GM12878 (cell line): ENCODE data around the gene SULT6B1. TPM values are rescaled to one million over a fixed set of nuclear protein-coding genes. Genes with fewer than 3 reads are reported as not detected.

Experiments
- ATAC-seq: fragments of 200-7000 bp; cut with Tn5 transposase; 3 replicates; pipeline ENCODE4 v1.9.1; 2020; ENCODE audit warnings: mild to moderate bottlenecking, moderate library complexity
- BruUV-seq: library from RNA; stranded (reverse); fragments of 400-500 nt; replicated peaks from 2 replicates; lab custom pipeline; 2021; lab: Mats Ljungman, UMichigan
- CTCF ChIA-PET: fragments of 300-600 bp; sonication (Branson Sonifier 250); formaldehyde crosslinking; extraction: SDS; loops from one replicate; lab custom pipeline; 2021; ENCODE audit warnings: inconsistent platforms; lab: Yijun Ruan, JAX
- POLR2A ChIA-PET: fragments of 350-600 bp; formaldehyde crosslinking; extraction: SDS; loops from one replicate; lab custom pipeline; 2021; ENCODE audit warnings: inconsistent platforms; lab: Charles Lee
- RAD21 ChIA-PET: fragments of 300-600 bp; sonication (Branson Sonifier 250); formaldehyde crosslinking; loops from one replicate; lab custom pipeline; 2023; ENCODE audit warnings: antibody characterized with exemption; ENCODE audit not compliant: unreplicated experiment; lab: Charles Lee
- SMC1A ChIA-PET: fragments of 300-600 bp; sonication (Branson Sonifier 250); formaldehyde crosslinking; loops from one replicate; lab custom pipeline; 2023; ENCODE audit not compliant: unreplicated experiment, uncharacterized antibody; lab: Charles Lee
- DNase-seq: peaks from one replicate; pipeline ENCODE4 v3.0.0-alpha.2; 2011; ENCODE audit warnings: low read depth, low spot score
- FAIRE-seq: peaks from 3 replicates; lab custom pipeline; 2011; peaks lifted over from hg19 to GRCh38; lab: Jason Lieb, UNC
- H2AFZ ChIP-seq: 2 replicates; pipeline ENCODE4 v1.6.0; 2011; ENCODE audit warnings: low read depth, low read length, control low read depth; ENCODE audit not compliant: control insufficient read depth
- H3K27ac ChIP-seq: 2 replicates; pipeline ENCODE4 v1.5.1; 2011; ENCODE audit warnings: control low read depth; ENCODE audit not compliant: control insufficient read depth, insufficient read depth
- H3K27me3 ChIP-seq, 2 experiments: replicated peaks in 1 of 2; 2 replicates each; pipeline versions ENCODE4 v1.6.0 to v1.6.1; 2011; ENCODE audit warnings: low read length in 1 of 2; ENCODE audit not compliant: control insufficient read depth in 2 of 2, insufficient read depth in 2 of 2
- H3K36me3 ChIP-seq, 2 experiments: 2 replicates each; pipeline ENCODE4 v1.5.1; 2011; ENCODE audit warnings: low read length in 1 of 2; ENCODE audit not compliant: control insufficient read depth in 2 of 2, insufficient read depth in 2 of 2
- H3K4me1 ChIP-seq: 2 replicates; pipeline ENCODE4 v1.6.1; 2011; ENCODE audit warnings: mild to moderate bottlenecking, low read length, moderate library complexity, mixed read lengths; ENCODE audit not compliant: control insufficient read depth, insufficient read depth
- H3K4me2 ChIP-seq: 2 replicates; pipeline ENCODE4 v1.6.0; 2011; ENCODE audit warnings: control low read depth; ENCODE audit not compliant: control insufficient read depth, insufficient read depth
- H3K4me3 ChIP-seq: fragments of 200-600 bp; sonication (generic); 2 replicates; pipeline ENCODE4 v1.5.1; 2016
- H3K79me2 ChIP-seq: 2 replicates; pipeline ENCODE4 v1.6.0; 2011; ENCODE audit warnings: low read length; ENCODE audit not compliant: control insufficient read depth, insufficient read depth
- H3K9ac ChIP-seq: 2 replicates; pipeline ENCODE4 v1.8.0; 2011; ENCODE audit warnings: low read length, control low read depth, mixed read lengths; ENCODE audit not compliant: control insufficient read depth, insufficient read depth
- H3K9me3 ChIP-seq: replicated peaks from 3 replicates; pipeline ENCODE4 v1.5.1; 2011; ENCODE audit warnings: mild to moderate bottlenecking, low read length; ENCODE audit not compliant: control insufficient read depth, insufficient read depth
- H4K20me1 ChIP-seq: 2 replicates; pipeline ENCODE4 v1.6.0; 2011; ENCODE audit not compliant: control insufficient read depth, insufficient read depth
- ASH2L ChIP-seq: fragments of 300-600, 200-600 bp; sonication (generic); IDR thresholded peaks from 2 replicates; pipeline ENCODE4 v1.6.1; 2017; ENCODE audit warnings: low read depth, mild to moderate bottlenecking, borderline replicate concordance
- ATF3 ChIP-seq: IDR thresholded peaks from 2 replicates; pipeline ENCODE4 v1.6.1; 2011; ENCODE audit warnings: low read depth, mild to moderate bottlenecking, low read length, moderate library complexity, borderline replicate concordance; ENCODE audit errors: extremely low read depth
- CHD1 ChIP-seq: IDR thresholded peaks from 2 replicates; pipeline ENCODE4 v1.6.1; 2012; ENCODE audit warnings: low read depth, low read length, improper control_type of control experiment
- CREB1 ChIP-seq: IDR thresholded peaks from 2 replicates; pipeline ENCODE4 v1.6.1; 2012; ENCODE audit warnings: low read depth, mild to moderate bottlenecking, inconsistent platforms
- E4F1 ChIP-seq: fragments of 450-650 bp; IDR thresholded peaks from 2 replicates; pipeline ENCODE4 v1.6.1; 2018; ENCODE audit warnings: borderline replicate concordance, mild to moderate bottlenecking; ENCODE audit not compliant: partially characterized antibody
- EZH2 ChIP-seq: IDR thresholded peaks from 2 replicates; pipeline ENCODE4 v1.6.1; 2012; ENCODE audit warnings: low read depth, mild to moderate bottlenecking, control low read depth, inconsistent platforms, low read length, borderline replicate concordance; ENCODE audit not compliant: control insufficient read depth
- NKRF ChIP-seq: fragments of 450-650 bp; conservative IDR thresholded peaks from 2 replicates; pipeline ENCODE4 v1.6.1; 2017; ENCODE audit warnings: mild to moderate bottlenecking, moderate library complexity
- NR2F1 ChIP-seq: fragments of 450-650 bp; conservative IDR thresholded peaks from 2 replicates; pipeline ENCODE4 v1.6.1; 2017; ENCODE audit warnings: mild to moderate bottlenecking
- SP1 ChIP-seq: IDR thresholded peaks from one replicate; pipeline ENCODE4 v1.6.1; 2011; ENCODE audit warnings: low read depth, low read length
- SPI1 ChIP-seq: IDR thresholded peaks from 2 replicates; pipeline ENCODE4 v1.6.1; 2011; ENCODE audit warnings: low read depth, mild to moderate bottlenecking, low read length, moderate library complexity, borderline replicate concordance; ENCODE audit not compliant: insufficient read depth
- WRNIP1 ChIP-seq: IDR thresholded peaks from 2 replicates; pipeline ENCODE4 v1.6.1; 2011; ENCODE audit warnings: low read depth, low read length, improper control_type of control experiment, borderline replicate concordance
- WGBS: methylation state at CpG from one replicate; pipeline ENCODE4 v1.1.6; 2016; ENCODE audit warnings: low lambda C conversion rate; ENCODE audit not compliant: insufficient replicate concordance, insufficient coverage; ENCODE audit errors: missing lambda C conversion rate; 5-methylcytosine and 5-hydroxymethylcytosine counted together
- in situ Hi-C: fragments of 300-500 bp; cut with MboI; formaldehyde crosslinking; loops from 9 replicates; pipeline ENCODE4 v1.14.3; 2018; ENCODE audit warnings: mixed read lengths
- intact Hi-C: fragments of 100-400 bp; cut with micrococcal nuclease; formaldehyde crosslinking; loops from one replicate; pipeline ENCODE4 v1.14.2; 2022; ENCODE audit not compliant: unreplicated experiment
- polyA plus RNA-seq, 11 experiments: library from polyadenylated mRNA; depleted of rRNA in 4 of 11; unstranded in 6 of 11; stranded (reverse) in 5 of 11; fragments of >200 nt; fragmentation: Nextera tagmentation in 4 of 11; fragmentation: Illumina TruSeq in 1 of 11; extraction: Ambion mirVana in 4 of 11; extraction: Trizol in 1 of 11; gene quantifications; 1 replicate in 1 of 11; 2 replicates in 10 of 11; pipeline versions ENCODE4 v1.2.1 to v1.2.3, GENCODE V29; 2011 to 2016; ENCODE audit warnings: inconsistent platforms in 2 of 11, missing spikeins in 2 of 11, low read depth in 1 of 11
- total RNA-seq, 4 experiments: library from RNA; depleted of rRNA in 3 of 4; stranded (reverse); fragments of >200 nt in 3 of 4; fragmentation: Illumina TruSeq in 1 of 4; extraction: Trizol in 1 of 4; gene quantifications; 2 replicates each; pipeline versions ENCODE4 v1.2.1 to v1.2.3, GENCODE V29; 2013 to 2021

Gene SULT6B1
- total and polyA plus RNA-seq, 10 of the 15 experiments (the other 5 are each of a cell fraction or from before 2014, with no cell fraction given), result not detected

- Histone ChIP-seq H3K9ac (no peak overlapping the region), H3K4me1 (no peaks in the 10 kb centered on the region; the same call in 1 of the 2 replicates), H3K36me3 (peaks cover 7 to 23% of the 10 kb centered on the region in 2 experiments), H3K4me2 (no peak overlapping the region), H3K79me2 (peaks cover 4% of the 10 kb centered on the region), H3K4me3 (no peak overlapping the region), H4K20me1 (no peaks in the 10 kb centered on the region), H3K27ac (no peak overlapping the region), H3K9me3 (no peaks in the 10 kb centered on the region), H3K27me3 (no peaks in the 10 kb centered on the region), H2AFZ (no peak overlapping the region)
- SMC1A ChIA-PET, result interaction anchor here (0.6 to 1.1 kb wide), 2 partner anchors 18 to 1157 kb away, joined by 3 read pairs; no protein-coding TSS in a partner anchor
- RAD21 ChIA-PET, result no interaction called here
- CTCF ChIA-PET, result interaction anchor here (0.8 to 1.7 kb wide), 4 partner anchors 12 to 449 kb away, joined by 3 to 4 read pairs (median 3); no protein-coding TSS in a partner anchor
- POLR2A ChIA-PET, result no interaction called here
- BruUV-seq, result no TSS peak
- DNase-seq (no peak), ATAC-seq (no peak), FAIRE-seq (peak; percentile 13)
- TF ChIP-seq EZH2 (no peak), CHD1 (no peak), ASH2L (no peak), E4F1 (no peak), SPI1 (no peak), NKRF (no peak), ATF3 (no peak), NR2F1 (no peak), CREB1 (no peak), SP1 (no peak), WRNIP1 (no peak)
- intact Hi-C loops (no loop called here), in situ Hi-C loops (no loop called here)
- 100% methylated on average over 4 of the region's 4 CpGs for WGBS
Measured at GRCh38 chr2:37219046-37219445, 30.6 kb upstream of the SULT6B1 start.
